Measurements from ENCODE around the gene SOX11.
"Not testable (repeated sequence)": the region's sequence is repeated elsewhere in the genome, so short reads cannot be mapped to it uniquely, and the experiment has no call there.

Gene SOX11

DNA sequence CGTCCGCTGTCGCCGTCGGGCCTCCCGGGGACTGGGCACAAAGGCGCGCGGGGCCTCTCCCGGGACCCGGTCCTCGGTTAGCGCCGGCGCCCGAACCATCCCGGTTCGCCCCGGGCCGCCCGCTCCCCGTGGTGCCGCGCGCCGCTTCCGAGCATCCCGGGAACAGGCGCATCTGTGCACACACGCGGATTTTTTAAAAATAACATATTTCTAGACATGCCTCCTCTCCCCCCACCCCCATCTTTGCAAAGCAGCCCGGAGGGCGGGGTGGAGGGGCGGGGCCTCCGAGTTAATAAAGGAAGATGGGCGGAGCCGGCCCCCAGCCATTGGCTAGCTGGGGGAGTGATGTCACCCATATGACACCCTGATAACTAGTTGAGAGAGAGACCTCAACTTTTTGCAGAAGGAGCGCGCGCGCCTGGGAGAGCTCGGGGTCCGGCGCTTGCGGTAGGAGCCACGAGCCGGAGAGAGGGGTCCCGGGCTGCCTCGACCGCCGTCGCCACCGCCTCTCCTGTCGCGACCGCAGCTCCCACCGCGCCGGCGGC lies at the start of gene SOX11:
Gene SOX11, plus strand, starts transcription at position 400 of the 545 bp plus-strand sequence. CDS start 338 bp downstream, outside the sequence.
- DNase-seq (ENCODE audit: low spot score), result no peak

- not testable (repeated sequence) for DNase-seq (ENCODE audit: low spot score)
Measured at GRCh38 chr2:5652734-5653133, 39.5 kb upstream of the SOX11 start.

GRCh38 chr2:5653756-5654155 lies 38.4 kb upstream of the SOX11 start:
- not testable (repeated sequence) for DNase-seq (ENCODE audit: low spot score)

- no peak for DNase-seq (ENCODE audit: low spot score)
Measured at GRCh38 chr2:5657231-5657630, 35.0 kb upstream of the SOX11 start.

DNA sequence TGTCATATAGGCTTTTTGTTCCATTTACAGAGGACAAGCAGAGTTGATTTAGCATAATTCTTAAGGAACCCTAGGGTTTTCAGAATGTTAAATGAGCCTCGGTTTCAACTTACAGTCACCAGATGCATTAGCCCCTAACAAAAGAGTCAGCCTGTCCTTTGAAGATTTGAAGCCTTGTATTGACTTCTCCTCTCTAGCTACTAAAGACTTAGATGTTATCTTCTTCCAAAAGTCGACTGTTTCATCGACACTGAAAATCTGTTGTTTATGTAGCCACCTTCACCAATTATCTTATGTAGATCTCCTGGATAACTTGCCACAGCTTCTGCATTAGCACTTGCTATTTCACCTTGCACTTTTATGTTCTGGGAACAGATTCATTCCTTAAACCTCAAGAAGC lies 31.6 kb upstream of the SOX11 start:
- no peak for DNase-seq (ENCODE audit: low spot score)

- DNase-seq (ENCODE audit: low spot score), result no peak
Measured at GRCh38 chr2:5661362-5661761, 30.8 kb upstream of the SOX11 start.

GRCh38 chr2:5664278-5664681 lies 27.9 kb upstream of the SOX11 start:
- DNase-seq (ENCODE audit: low spot score), result no peak

GRCh38 chr2:5665066-5665465 lies 27.1 kb upstream of the SOX11 start:
- DNase-seq (ENCODE audit: low spot score), result no peak

GRCh38 chr2:5666798-5667197 lies 25.4 kb upstream of the SOX11 start:
- DNase-seq (ENCODE audit: low spot score), result no peak

DNA sequence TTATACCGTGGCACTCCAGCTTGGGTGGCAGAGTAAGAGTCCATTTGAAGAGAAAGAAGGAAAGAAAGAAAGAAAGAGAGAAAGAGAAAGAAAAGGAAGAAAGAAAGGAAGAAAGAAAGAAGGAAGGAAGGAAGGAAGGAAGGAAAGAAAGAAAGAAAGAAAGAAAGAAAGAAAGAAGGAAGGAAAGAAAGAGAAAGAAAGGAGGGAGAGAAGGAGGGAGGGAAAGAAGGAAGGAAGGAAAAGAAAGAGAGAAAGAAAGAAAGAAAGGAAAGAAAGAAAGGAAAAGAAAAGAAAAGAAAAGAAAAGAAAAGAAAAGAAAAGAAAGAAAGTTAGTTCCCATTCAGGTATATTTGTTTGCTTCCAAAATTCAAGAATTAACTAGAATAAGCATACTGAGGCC lies 24.5 kb upstream of the SOX11 start:
- DNase-seq (ENCODE audit: low spot score), result not testable (repeated sequence)

DNA sequence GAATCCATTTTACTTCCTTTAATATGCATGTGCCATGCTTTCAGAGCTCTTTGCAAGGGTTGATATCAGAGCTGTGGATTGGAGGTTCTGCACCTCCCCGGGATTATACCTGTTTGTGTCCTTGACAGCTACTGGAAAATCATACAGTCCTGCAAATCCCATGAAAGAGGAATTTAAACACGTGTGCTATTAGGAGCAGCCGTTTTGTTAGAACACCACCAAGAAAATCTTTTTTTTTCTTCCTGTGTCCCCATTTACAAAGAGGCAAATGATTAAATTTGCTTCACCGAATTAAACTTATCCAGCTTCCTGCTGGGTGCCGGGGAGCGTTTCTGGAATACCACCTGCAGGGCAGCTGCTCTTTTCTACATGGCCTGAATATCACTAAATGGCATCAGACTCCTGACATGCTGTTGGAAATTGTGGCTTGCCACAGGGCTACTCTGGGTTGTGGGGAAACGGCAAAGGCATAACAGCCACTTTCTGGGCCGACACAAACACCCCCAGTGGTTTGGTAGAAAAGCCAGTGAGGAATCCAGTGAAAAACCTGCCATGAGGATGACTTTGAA lies 23.4 kb upstream of the SOX11 start:
- no peak for DNase-seq (ENCODE audit: low spot score)

GRCh38 chr2:5672749-5673144 lies 19.4 kb upstream of the SOX11 start:
- no peak for DNase-seq (ENCODE audit: low spot score)

DNA sequence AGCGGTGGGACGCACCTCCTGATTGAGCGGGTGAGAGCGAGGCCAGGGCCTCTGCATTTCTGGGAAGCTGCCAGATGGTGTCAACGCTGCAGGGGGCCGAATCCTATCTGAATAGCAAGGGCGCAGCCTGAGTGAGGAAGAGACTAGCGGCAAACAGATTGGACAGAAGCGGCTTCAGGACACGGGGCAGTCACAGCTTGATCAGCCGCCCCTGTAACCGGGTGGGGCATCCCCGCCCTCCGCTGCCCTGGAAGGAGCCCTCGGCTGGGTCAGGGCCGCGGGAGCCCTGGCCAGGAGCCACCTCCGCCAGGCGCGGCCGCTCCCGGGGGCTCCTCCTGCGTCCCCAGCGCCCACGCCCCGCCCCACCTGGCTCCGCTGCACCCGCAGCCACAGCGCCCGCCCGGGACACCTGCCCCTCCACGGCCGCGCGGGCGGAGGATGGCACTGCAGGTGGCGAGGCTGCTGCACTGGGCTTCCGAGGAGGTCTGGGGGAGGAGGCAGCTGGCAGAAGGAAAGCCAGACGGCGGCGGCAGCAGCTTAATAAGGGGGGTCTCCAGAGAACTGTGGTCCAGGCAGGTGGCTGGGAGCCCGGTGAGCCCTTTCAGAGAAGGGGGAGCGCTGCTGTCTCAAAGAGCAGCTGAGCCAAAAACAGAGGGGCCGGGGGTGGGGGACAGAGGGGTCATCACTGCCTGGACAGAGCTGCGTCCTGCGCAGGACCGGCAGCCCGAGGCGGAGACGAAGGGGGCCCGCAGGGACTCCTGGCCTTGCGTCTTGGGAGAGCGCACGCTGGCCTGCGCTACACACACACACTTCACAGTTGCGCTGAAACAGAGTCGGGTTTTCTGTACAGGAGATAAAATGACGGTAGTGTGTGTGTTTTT lies 18.8 kb upstream of the SOX11 start:
- DNase-seq (ENCODE audit: low spot score), result no peak

DNA sequence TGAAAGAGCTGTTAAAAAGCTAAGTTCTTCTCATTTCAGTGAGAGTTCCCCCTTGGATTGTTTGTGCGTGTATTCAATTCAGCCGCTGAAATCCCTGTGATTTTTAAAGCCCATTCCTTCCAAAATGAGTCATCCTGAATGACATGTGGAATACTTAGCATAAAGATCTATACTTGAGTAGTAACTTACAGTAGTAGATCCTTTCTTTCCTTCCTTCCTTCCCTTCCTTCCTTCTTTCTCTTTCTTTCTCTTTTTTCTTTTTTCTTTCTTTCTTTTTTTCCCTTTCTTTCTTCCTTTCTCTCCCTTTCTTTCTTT lies 18.2 kb upstream of the SOX11 start:
- no peak for DNase-seq (ENCODE audit: low spot score)

GRCh38 chr2:5677133-5677532 lies 15.1 kb upstream of the SOX11 start:
- no peak for DNase-seq (ENCODE audit: low spot score)

- no peak for DNase-seq (ENCODE audit: low spot score)
Measured at GRCh38 chr2:5683471-5683870, 8.7 kb upstream of the SOX11 start.

DNA sequence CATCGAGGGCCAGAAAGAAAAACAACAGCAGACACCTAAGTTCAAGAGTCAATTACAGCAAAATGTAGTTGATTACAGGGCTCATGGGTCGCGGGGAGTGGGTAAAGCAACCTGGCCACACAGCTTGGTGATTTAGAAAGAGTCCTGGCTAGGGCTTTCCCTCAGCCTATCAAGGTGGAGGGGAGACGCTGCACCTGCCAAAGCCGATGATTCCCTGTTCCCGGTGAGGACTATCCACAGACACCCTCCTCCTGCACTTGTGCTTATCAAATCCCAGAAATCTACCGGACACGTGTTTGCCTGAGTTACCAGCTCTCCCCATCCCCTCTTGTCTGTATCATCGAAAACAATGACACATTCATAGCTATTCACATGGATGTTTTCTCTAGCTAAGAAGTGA lies 7.0 kb upstream of the SOX11 start:
- DNase-seq (ENCODE audit: low spot score), result no peak

DNA sequence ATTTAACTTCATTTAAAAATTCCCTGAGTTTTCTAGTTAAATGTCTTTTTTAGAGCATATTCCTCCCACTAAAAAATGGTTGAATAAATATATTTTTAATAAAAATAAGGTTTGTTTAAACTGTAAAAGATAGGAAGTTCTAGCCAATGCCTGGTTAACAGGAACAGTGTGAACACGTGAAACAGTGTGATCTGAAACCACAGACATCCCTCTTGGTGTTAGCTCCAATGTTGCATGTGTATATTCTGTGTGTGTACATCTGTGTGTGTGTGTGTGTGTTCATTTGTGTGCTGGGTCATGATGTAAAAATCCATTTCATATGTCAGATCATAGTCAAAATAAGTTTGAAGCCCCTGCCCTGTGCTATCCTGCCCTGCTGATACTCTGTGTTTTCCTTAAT lies 6.1 kb upstream of the SOX11 start:
- no peak for DNase-seq (ENCODE audit: low spot score)

- no peak for DNase-seq (ENCODE audit: low spot score)
Measured at GRCh38 chr2:5686536-5686935, 5.6 kb upstream of the SOX11 start.

DNA sequence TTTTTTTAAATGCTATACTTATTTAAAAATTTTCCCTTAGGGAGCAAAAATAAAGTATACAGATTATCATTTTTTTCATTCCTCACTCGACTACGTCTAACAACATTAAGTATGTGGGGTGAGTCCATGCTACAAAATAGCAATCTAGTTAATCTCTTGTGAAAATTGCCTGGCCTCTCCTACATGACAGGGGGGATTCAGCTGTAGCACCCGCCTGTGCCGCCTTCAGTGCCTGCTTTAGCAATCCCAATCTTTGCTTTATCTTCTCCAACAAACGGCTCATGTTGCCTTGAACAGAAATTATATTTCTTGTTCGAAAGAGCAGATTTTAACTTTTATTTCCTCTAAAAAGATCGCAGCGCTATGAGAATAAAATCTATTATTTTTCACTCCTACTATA lies 2.4 kb upstream of the SOX11 start:
- no peak for DNase-seq (ENCODE audit: low spot score)

- DNase-seq (ENCODE audit: low spot score), result no peak
Measured at GRCh38 chr2:5690286-5690685, 1.9 kb upstream of the SOX11 start.

- no peak for DNase-seq (ENCODE audit: low spot score)
Measured at GRCh38 chr2:5690718-5691220, 1.4 kb upstream of the SOX11 start.

GRCh38 chr2:5691221-5691984 lies 781 bp upstream of the SOX11 start:
- no peak for DNase-seq (ENCODE audit: low spot score)
